CD4-positive, alpha-beta T cell treated with Interleukin-17A for 4 hours (primary cell): ENCODE data around the gene MYL7.

ENCODE experiments used
- DNase-seq: peaks from one replicate; pipeline ENCODE4 v3.0.0-alpha.2; 2020; ENCODE audit warnings: mixed read lengths

MYL7 gene

DNA sequence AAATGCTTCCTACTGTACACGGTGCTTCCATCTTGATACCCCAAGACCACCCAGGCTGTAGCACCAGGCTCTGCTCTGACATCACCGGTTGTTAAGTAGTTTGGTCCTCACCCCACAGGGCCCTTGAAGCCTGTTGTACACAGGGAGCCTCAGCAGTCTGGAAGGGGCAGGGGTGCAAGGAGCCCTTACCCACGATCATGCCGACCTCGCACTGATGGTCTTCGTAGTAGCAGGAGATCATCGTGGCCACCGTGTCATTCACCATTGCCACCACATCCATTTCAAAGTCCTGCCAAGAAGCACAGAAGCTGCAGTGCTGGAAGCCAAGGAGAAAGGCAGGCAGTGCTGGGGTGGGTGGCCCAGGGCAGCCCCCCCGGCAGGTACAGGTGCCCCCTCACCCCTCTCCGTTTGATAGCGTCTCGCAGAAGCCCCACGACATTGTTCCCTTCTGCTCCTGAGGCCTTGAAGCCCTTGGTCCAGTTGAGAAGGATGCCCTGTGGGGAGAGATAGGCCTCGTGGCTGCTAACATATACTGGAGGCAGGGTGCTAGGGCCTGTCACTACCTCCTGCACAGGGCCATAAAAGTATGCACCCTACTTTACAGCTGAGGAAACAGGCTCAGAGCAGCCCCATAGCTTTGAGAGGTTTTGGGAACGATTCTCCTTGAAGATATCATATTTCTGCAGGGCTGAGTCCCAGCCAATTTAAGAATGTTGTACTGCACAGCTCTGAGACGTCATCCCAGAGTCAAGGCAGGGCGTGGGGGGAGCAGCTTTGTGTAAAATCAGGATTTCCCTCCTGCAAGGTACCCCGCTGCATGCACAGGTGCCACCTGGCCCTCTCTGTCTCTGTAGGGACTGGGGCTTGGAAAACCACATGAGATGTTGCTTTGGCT, 8.7 kb upstream of the MYL7 start:
- no peak for DNase-seq

DNA sequence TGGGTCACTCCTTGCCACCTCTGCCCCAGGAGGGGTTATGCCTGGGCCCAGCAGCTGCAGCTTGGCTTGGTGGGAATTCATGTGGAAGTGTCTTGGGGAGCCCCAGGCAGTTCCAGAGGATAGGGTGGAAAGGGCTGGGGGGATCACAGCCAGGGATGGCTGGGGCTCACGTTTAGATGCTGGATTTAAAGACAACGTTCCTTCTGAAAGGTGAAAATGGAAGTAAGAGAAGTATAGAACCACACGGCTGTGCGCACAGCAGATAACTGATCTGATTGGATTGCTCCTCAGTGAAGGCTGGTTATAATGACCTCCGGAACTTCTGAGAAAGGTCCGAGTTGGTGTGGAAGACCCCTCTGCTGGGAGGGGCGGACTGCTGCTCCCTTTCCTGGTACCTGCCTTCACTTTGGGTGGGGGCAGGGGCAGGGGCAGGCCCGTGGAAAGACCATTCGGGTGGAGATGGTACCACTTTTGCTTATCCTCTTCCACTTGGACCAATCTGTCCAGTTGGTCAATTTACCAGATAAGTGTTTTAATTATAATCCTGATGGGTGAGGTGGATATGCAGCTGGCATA, 7.9 kb upstream of the MYL7 start:
- no peak for DNase-seq

DNA sequence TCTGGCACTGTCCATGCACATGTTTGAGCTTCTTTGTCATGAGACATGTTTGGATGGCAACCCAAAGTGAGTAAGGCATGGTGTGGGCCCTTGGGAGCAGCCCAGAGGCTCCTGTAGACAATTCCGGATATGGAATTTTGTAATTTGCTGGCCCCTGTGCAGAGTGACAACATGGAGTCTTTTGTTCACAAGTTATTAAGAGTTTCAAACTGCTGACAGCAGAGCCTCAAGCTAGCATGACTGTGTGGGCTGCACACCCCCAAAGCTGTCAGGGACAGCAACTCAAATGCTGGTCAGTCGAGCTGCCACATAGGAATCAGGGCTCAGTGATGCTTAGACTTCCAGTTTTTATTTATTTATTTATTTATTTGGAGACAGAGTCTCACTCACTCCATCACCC, 7.0 kb upstream of the MYL7 start:
- DNase-seq, result no peak

DNA sequence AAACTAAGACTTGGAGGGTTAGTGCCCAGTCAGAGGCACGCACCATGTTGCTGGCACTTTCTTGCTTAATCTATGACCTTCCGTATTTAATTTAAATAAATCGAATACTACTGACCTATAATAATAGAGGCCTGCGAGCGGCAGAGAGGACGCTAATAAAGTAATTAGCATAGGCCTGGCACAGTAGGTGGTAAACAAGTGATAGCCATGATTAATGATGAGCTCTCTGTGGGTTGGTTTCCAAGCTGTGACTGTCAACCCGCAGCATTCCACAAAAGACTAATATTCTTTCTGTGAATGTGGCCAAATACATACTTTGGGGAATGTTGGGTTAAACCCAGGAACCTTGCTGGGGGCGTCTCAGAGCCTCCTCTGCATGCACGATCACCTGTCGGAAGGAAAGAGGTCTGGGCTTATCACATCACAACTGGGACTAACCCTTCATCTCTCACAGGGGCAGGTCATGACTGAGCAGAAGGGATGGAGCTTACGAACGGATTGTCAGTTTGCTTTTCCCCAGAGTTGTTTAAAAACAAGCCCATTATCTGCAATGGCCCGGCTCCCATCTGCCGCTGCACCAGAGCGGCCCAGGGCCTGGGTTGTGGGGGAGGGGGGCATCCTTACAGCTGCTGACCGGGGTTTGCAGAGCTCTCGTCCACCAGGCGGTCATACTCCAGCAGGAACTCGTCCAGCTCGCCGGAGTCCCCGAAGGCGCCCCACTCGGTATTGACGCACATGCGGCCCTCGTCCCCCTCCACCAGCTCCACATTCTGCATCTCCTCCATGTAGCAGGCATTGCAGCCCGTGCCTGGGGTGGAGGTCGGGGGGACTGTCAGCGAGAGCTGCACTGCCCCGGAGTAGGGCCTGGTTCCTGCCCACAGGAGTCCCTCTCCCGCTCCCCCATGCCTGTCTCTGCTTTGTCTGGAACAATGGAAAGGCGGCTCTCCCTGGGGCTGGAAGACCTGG, 6.2 kb upstream of the MYL7 start:
- no peak for DNase-seq

DNA sequence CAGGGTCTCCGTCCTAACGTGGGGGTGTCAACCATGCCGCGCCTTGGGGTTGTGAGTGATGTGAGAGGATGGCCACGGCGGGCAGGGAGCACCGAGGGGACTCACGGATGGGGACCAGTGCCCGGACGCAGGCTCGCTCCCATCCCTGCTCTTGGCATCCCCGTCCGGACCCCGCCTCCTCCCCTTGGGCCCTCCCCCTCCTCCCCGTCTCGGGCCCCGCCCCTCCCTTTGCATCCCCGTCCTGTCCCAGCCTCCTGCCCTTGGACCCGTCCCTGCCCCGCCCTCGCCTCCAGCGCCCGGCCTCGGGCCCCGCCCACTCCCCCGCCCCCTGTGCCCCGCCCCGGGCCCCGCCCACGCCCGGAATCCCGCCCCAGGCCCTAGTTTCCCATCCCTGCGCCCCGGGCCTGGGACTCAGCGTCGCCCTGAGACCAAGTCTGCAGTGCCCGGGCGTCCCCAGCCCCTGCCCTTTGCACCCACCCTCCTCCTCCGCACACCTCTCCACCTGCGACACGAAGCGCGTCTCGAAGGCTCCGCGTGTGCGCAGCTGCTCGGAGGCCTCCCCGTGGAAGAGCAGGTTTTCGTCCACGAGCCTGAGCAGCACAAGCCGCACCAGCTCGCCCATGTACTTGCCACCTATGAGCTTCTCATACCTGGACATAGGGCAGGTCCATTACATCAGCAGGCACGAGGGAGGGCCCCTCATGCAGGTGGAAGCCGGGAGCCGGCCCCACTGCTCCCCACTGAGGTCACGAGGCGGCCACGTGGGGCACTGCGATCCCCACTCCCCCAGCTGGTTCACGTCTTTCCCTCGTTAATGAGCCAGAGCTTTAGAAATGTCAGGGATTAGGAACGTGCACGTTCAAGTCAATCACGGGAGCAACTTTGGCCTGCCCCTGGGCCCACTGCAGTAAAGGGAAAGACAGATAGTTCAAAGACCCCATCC, 5.1 kb upstream of the MYL7 start:
- peak; percentile 85 for DNase-seq

DNA sequence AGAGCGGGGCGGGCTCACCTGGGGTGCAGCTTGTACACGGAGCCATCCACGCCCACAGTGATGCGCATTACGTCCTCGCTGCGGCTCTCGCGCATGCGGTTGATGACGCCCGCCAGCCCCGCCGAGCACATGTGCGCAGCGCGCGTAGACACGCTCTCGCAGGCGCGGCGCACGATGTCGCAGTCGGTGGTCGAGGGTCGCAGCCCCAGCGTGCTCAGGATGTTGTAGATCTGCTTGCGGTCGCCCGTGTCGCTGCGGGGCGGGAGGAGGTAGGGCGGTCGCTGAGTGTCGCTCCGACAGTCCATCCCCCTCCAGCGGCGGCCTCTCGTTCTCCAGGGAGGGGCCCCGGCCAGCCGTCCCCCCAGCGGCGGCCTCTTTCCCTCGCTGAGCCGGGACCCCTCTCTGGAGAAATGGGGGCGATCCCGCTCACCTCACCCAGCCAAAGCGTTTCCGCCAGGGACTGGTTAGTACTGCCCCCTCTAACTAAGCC, 4.4 kb upstream of the MYL7 start:
- peak; percentile 70 for DNase-seq

DNA sequence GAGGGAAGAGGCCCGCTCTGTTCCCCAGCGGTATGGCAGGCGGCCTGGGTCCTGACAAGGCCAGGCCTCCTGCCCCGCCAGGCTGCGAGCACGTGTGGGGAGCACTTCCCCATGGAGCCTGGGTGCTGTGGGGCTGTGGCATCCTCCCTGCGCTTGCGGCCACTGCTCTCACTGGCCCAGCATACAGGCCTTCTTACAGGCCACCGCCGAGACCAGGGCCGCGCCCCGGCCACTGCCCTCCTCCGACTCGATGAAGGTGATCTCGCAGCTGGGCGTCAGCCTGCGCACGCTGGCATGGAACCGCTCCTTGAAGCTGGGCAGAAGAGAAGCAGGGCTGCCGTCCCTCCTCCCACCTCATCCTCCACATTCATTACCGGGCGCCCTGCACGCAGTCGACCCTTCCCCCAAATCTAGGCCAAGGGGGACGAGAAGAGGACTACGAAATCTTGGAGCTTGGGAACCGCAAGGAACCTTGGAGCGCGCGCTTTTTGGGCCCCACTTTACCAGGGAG, 3.9 kb upstream of the MYL7 start:
- no peak for DNase-seq

DNA sequence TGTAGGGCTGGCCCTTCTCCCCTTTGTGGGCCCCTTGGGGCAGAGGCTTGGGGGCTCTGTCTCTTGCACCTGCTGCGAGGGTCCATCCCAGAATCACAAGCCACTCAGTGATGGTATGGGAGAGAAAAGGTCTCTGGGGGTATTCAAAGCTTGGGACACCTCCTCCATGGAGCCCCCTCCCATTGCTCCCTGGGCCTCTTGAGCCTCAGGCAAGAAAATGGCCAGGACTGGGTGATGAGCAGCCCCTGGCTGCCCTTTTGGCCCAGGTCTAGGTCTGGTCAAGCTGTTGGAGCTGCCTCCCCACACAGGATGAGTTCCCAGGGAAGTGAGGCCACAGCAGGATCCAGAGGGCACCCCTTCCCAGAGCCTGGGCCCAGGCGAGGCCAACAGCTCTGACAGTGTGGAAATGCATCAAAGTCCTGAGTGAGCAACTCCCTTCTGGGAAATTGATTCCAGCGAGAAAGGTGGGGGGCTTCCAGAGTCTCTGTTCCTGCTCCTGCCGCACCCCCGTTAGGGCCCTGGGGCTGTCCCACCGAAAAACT, 3.4 kb upstream of the MYL7 start:
- DNase-seq, result no peak

DNA sequence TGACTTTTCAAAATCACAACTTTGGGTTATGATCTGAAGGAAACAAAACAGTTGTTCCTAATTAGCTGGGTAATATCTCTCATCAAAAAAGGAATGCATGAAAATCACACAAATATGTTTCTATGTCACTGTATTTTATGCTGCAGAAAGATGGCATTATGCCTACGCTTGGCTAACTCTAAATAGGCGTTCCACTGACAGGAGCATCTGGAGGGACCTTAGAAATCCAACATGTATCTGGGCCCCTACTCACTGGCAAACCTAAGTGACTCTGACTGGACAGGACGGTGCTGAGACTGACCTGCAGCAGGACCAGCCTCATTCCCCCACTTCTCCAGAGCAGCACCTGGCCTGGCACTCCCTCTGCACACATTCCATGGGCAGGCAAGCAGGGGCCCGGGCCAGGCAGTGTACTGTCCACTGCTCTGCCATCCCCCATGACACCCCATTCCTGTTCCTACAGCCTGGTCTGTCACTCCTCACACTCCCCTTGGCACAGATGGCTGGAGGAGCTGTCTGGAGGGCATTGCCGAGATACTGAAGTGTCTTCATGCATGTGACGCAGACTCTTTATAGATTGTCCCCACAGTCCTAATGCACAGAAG, 2.6 kb upstream of the MYL7 start:
- DNase-seq, result no peak

DNA sequence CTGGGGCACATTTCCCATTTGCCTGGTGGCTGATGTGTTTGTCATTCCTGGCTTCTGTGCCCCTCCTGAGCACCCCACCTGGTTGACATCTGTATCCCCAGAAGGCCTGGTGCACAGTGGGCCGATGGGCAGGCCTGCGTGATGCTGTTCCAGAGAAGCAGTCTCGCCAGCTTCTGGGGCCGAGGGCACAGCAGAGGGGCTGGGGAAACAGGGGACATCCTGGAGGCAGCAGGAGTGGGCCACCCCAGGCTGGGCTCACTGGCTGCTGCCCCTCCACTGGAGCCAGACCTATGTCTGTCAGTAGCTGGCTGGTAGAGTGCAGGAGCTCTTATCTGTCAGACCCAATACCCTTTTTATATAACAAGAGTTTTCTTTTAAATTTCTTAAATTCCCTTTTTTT, 896 bp upstream of the MYL7 start:
- DNase-seq, result no peak

DNA sequence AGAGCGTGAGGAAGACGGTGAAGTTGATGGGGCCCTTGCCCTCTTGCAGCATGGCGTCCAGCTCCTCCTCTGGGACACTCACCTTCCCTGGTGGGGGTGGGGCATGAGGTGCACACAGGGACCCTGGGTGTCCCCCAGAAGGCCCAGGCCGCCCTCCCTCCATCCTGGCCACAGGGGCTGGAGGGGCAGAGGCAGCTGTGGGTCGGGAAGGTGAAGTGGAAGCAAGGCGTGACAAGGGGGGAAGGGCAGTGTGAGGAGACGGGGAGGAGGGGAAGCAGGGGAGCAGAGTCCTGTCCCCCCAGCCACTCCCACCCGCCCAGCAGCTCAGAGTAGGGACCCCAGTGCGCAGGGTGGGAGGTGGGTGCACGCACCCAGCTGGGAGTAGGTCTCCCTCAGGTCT, 791 bp downstream of the MYL7 start:
- DNase-seq, result no peak

DNA sequence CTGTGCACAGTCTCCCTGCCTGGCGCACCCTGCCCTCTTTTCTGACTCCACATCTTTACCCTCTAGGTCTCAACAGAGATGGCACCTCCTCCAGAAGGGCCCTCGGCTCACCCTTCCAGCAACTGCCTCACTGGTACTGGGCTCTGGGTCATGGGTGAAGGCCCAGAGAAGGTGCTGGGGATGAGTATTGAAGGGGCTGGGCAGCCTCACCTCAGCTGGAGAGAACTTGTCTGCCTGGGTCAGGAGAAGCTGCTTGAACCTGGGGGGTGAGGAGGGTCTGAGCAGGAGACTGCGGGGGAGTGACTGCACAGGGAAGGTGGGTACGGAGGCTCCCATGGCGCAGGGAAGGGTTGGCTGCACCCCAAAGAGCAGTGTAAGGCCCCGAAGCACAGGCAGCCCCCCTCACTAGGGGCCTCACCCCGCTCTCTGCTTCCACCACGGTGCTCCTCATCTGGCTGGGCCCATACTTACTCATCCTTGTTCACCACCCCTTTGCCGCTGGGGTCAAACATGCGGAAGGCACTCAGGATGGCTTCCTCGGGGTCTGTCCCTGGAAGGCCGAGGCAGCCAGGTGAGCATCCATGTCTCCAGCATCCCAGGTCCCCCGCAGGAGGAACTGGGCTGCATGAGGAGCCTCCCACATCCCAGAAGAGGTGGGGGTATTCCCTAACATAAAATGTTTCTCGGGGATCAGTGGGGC, 1.7 kb downstream of the MYL7 start:
- DNase-seq, result no peak

DNA sequence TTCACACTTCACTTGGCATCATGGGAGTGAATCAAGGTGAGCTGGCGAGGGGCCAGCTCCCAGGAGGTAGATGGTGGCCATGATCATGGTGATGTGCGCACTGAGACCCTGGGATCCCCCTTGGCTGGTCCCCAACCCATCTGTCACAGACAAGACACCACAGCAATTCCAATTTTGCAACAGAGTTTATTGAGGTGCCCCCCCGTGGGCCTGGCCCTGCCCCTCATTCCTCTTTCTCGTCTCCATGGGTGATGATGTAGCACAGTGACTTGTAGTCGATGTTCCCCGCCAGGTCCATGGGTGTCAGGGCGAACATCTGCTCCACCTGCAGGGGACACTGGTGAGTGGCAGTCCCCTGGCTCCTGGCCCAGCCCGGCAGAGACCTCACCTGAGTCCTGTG, 2.4 kb downstream of the MYL7 start:
- DNase-seq, result no peak

DNA sequence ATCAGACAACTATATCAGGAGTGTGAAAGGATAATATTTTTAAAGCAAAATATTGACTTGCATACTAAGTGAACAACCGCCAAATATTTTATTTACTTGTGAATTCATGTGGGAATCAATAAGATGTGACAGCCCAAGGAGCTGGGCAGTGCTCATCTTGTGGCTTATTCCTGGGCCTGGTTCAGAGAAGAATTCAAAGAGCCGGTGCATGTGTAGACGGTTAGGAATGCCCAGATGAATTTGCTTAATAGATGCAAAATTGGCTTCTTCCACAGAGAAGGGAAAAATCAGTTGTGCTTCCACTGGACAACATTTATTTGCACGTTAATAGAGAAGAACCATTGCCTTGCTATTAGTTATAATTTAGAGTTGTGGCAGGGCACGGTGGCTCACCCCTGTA, 4.4 kb downstream of the MYL7 start:
- no peak for DNase-seq

DNA sequence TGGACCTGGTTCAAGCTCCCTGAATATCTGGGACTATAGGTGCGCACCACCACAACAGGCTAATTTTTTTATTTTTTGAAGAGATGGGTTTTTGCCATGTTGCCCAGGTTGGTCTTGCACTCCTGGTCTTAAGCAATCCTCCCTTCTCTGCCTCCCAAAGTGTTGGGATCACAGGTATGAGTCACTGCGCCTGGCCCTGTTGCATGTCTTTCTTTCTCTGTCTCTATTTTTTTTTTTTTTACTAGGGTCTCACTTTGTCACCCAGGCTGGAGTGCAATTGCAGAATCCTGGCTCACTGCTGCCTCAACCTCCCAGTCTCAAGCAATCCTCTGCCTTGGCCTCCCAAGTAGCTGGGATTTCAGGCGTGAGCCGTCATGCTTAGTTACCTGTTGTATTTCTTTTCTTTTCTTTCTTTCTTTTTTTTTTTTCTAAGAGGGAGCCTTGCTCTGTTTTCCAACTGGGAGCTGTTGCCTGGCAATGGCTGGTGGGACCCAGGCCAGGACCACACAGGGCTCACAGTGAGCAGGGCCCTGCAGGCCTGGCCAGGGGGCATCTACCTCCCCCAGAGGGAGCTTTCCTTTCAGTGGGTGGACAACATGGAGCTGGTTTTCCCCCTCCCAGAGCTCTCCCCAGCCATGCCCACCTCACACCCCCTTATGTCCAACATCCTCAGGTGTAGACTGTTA, 6.0 kb downstream of the MYL7 start:
- no peak for DNase-seq

DNA sequence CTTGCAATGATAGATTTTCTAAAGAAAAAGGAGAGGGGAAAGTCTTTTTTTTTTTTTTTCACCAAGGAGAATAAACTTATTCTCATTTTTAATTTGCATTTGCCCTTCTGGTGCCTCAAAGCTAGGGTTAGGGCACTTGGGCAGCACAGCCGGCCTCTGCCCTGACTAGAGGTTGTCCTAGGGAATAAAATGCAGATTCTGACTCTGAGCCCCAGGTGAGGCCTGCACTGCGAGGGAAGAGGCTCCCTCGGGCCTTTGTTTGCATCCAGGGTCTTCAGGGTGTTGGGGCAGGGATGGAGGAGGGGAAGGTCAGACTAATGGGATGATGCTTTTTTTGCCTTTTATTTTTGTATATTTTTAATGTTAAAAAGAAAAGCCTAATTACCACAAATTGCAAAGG, 7.8 kb downstream of the MYL7 start:
- no peak for DNase-seq

DNA sequence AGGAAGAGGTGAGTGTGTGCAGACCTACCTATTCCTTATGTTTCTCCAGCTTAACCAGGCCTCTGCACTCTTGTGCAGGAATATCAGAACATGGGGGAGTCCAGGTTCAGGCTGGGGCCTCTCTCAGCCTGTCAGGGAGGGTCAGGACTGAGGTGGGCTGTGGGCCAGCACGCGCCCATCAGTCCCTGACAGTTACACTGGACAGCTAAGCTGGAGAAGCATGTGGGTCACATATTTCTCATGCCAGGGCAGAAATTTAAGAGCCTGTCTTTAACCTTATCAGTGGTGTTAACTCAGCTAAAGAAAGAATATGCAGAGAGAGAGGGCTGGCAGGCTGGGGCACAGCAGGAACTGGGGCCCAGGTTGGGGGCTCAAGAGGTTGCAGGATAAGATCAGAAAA, 9.1 kb downstream of the MYL7 start:
- DNase-seq, result no peak

DNA sequence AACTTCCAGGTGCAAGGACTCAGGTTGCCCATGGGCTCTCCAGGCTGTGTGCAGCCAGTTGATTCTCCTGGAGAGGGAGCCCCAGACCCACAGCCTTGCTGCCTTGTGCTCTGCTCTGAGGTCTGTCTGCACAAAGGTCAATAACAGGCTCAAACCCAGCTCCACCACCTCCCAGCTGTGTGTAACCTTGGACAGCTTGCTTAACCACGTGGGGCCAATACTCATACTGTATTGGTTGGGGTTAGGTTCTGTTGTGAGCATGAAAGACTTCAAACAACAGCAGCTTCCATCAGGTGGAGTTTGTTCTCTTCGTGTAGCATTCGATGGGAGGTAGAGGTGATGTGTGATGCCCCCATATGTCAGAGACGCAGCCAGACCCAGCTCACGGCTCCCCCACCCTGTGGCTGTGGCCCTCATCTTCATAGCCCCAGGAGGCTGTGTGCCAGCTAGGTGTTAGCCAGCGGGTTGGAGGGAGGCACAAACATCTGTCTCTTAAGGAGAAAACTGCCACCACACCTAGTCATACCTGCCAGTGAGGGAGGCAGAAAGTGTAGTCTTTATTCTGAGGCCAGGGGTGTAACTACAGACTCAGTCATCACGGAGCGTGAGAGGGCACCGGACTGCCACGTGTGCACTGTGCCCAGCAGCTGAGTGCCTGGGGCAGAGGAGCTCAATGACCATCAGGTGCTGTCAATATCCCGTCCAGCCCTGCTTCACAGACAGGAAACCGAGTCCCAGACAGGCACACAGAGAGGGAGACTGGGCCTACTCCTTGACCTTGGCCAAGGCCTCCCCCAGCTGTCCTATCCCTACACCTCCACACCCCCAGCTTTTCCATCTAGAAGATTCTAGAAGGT, 9.7 kb downstream of the MYL7 start:
- DNase-seq, result no peak
